ENCODE data around the gene GPRIN2.
A peak's percentile ranks its signal among the peaks of the same experiment; 100 is the strongest.

DNA sequence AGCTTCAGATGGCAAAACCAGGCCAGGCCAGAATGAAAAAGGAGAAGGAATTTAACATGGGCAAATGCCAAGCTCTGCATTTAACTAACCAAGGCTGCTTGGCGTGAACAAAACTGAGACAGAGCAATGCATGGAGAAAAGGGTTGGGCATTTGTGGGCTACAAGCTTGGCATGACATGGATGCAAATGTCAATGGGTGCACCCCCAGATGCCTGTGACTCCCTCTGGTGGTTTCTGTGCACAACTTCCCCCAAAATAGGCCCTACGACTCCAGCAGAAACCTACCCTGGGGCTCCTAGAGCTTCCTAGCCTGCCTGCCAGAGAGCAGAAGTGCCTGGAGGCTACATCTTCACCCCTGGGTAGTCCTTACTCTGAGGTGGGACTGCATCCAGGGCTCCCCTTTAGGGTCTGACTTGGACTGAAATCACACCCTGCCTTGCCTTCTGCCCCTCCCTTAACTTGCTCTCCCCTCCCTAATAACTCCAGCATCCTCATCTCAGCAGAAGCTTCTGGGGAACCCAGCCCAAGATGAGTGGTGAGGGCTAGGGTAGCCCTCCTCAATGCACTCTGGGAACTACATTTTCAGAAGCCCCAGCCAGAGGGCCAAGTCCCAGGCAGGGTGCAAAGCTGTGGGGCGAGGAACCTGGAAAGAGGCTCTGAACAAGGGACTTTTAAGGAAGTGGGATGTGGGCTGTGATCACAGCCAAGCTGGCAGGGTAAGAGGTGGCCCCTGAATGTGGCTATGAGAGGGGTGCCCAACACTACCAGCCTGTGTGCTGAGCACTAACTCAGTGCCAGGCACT lies 11.3 kb downstream of the GPRIN2 start:
- TF ChIP-seq, protein P1, sequence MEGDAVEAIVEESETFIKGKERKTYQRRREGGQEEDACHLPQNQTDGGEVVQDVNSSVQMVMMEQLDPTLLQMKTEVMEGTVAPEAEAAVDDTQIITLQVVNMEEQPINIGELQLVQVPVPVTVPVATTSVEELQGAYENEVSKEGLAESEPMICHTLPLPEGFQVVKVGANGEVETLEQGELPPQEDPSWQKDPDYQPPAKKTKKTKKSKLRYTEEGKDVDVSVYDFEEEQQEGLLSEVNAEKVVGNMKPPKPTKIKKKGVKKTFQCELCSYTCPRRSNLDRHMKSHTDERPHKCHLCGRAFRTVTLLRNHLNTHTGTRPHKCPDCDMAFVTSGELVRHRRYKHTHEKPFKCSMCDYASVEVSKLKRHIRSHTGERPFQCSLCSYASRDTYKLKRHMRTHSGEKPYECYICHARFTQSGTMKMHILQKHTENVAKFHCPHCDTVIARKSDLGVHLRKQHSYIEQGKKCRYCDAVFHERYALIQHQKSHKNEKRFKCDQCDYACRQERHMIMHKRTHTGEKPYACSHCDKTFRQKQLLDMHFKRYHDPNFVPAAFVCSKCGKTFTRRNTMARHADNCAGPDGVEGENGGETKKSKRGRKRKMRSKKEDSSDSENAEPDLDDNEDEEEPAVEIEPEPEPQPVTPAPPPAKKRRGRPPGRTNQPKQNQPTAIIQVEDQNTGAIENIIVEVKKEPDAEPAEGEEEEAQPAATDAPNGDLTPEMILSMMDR (IDR thresholded peaks at IDR 0.05) = peak in 4 of 6 experiments; percentile 5 to 38 (median 24)
- no peak for TF ChIP-seq POLR2A (IDR thresholded peaks at IDR 0.05)
- TF ChIP-seq POLR2AphosphoS5 (IDR thresholded peaks at IDR 0.05) = no peak
